ENCODE data around the gene UBQLN4. TPM values are rescaled to one million over a fixed set of nuclear protein-coding genes. Genes with fewer than 3 reads are reported as not detected.
"Not testable (repeated sequence)": the region's sequence is repeated elsewhere in the genome, so short reads cannot be mapped to it uniquely, and the experiment has no call there.

The UBQLN4 gene
- total RNA-seq, 1 donor from 2014 or later, result 25.9 TPM

- DNase-seq, result no peak
Observed at GRCh38 chr1:156081180-156081916, 27.8 kb upstream of the UBQLN4 start.

- DNase-seq, result no peak
Observed at GRCh38 chr1:156080863-156081179, 27.2 kb upstream of the UBQLN4 start.

- no peak for DNase-seq
Observed at GRCh38 chr1:156080241-156080862, 26.8 kb upstream of the UBQLN4 start.

- DNase-seq, result no peak
Observed at GRCh38 chr1:156079762-156080161, 26.2 kb upstream of the UBQLN4 start.

- no peak for DNase-seq
Observed at GRCh38 chr1:156078728-156079127, 25.1 kb upstream of the UBQLN4 start.

- DNase-seq, result no peak
Observed at GRCh38 chr1:156077430-156077760, 23.8 kb upstream of the UBQLN4 start.

- DNase-seq, result no peak
Observed at GRCh38 chr1:156076609-156077429, 23.2 kb upstream of the UBQLN4 start.

- DNase-seq, result no peak
Observed at GRCh38 chr1:156075775-156076204, 22.2 kb upstream of the UBQLN4 start.

GRCh38 chr1:156075162-156075561 is 21.6 kb upstream of the UBQLN4 start:
- DNase-seq, result no peak

- no peak for DNase-seq
Observed at GRCh38 chr1:156074661-156075060, 21.1 kb upstream of the UBQLN4 start.

- no peak for DNase-seq
Observed at GRCh38 chr1:156073740-156074139, 20.1 kb upstream of the UBQLN4 start.

GRCh38 chr1:156073110-156073687 is 19.6 kb upstream of the UBQLN4 start:
- DNase-seq, result no peak

GRCh38 chr1:156072251-156072650 is 18.7 kb upstream of the UBQLN4 start:
- DNase-seq, result no peak

- DNase-seq, result not testable (repeated sequence)
Observed at GRCh38 chr1:156071332-156071816, 17.8 kb upstream of the UBQLN4 start.

- DNase-seq, result no peak
Observed at GRCh38 chr1:156070548-156070947, 16.9 kb upstream of the UBQLN4 start.

- DNase-seq, result no peak
Observed at GRCh38 chr1:156069490-156070455, 16.2 kb upstream of the UBQLN4 start.

- DNase-seq, result no peak
Observed at GRCh38 chr1:156067262-156067661, 13.7 kb upstream of the UBQLN4 start.

- DNase-seq, result no peak
Observed at GRCh38 chr1:156065871-156066270, 12.3 kb upstream of the UBQLN4 start.

GRCh38 chr1:156065212-156065611 is 11.6 kb upstream of the UBQLN4 start:
- peak; percentile 17 for DNase-seq

GRCh38 chr1:156064615-156065014 is 11.0 kb upstream of the UBQLN4 start:
- no peak for DNase-seq

- no peak for DNase-seq
Observed at GRCh38 chr1:156063997-156064285, 10.3 kb upstream of the UBQLN4 start.

- no peak for DNase-seq
Observed at GRCh38 chr1:156062189-156062588, 8.6 kb upstream of the UBQLN4 start.
